ENCODE measurements around the gene N4BP2. TPM values are rescaled to one million over a fixed set of nuclear protein-coding genes. Genes with fewer than 3 reads are reported as not detected.

N4BP2 gene
- total and polyA plus RNA-seq, 2 of the 8 experiments (the other 6 are each of a cell fraction or from before 2014, with no cell fraction given) = 4.4 to 44.7 TPM

GRCh38 chr4:40046311-40046980, 10.2 kb upstream of the N4BP2 start (continued):
- TF ChIP-seq EP300 (IDR thresholded peaks at IDR 0.05; ENCODE audit: borderline replicate concordance in 1 of 2, low read depth in 2 of 2, low read length in 2 of 2) (no peak), MAFK (IDR thresholded peaks at IDR 0.05; ENCODE audit: low read depth, low read length) (no peak), CTBP2 (IDR thresholded peaks at IDR 0.05; ENCODE audit: borderline replicate concordance, insufficient read depth, insufficient read length, low read length) (no peak), SIRT6 (IDR thresholded peaks at IDR 0.05; ENCODE audit: low read length) (no peak)
- TF ChIP-seq, protein P1, sequence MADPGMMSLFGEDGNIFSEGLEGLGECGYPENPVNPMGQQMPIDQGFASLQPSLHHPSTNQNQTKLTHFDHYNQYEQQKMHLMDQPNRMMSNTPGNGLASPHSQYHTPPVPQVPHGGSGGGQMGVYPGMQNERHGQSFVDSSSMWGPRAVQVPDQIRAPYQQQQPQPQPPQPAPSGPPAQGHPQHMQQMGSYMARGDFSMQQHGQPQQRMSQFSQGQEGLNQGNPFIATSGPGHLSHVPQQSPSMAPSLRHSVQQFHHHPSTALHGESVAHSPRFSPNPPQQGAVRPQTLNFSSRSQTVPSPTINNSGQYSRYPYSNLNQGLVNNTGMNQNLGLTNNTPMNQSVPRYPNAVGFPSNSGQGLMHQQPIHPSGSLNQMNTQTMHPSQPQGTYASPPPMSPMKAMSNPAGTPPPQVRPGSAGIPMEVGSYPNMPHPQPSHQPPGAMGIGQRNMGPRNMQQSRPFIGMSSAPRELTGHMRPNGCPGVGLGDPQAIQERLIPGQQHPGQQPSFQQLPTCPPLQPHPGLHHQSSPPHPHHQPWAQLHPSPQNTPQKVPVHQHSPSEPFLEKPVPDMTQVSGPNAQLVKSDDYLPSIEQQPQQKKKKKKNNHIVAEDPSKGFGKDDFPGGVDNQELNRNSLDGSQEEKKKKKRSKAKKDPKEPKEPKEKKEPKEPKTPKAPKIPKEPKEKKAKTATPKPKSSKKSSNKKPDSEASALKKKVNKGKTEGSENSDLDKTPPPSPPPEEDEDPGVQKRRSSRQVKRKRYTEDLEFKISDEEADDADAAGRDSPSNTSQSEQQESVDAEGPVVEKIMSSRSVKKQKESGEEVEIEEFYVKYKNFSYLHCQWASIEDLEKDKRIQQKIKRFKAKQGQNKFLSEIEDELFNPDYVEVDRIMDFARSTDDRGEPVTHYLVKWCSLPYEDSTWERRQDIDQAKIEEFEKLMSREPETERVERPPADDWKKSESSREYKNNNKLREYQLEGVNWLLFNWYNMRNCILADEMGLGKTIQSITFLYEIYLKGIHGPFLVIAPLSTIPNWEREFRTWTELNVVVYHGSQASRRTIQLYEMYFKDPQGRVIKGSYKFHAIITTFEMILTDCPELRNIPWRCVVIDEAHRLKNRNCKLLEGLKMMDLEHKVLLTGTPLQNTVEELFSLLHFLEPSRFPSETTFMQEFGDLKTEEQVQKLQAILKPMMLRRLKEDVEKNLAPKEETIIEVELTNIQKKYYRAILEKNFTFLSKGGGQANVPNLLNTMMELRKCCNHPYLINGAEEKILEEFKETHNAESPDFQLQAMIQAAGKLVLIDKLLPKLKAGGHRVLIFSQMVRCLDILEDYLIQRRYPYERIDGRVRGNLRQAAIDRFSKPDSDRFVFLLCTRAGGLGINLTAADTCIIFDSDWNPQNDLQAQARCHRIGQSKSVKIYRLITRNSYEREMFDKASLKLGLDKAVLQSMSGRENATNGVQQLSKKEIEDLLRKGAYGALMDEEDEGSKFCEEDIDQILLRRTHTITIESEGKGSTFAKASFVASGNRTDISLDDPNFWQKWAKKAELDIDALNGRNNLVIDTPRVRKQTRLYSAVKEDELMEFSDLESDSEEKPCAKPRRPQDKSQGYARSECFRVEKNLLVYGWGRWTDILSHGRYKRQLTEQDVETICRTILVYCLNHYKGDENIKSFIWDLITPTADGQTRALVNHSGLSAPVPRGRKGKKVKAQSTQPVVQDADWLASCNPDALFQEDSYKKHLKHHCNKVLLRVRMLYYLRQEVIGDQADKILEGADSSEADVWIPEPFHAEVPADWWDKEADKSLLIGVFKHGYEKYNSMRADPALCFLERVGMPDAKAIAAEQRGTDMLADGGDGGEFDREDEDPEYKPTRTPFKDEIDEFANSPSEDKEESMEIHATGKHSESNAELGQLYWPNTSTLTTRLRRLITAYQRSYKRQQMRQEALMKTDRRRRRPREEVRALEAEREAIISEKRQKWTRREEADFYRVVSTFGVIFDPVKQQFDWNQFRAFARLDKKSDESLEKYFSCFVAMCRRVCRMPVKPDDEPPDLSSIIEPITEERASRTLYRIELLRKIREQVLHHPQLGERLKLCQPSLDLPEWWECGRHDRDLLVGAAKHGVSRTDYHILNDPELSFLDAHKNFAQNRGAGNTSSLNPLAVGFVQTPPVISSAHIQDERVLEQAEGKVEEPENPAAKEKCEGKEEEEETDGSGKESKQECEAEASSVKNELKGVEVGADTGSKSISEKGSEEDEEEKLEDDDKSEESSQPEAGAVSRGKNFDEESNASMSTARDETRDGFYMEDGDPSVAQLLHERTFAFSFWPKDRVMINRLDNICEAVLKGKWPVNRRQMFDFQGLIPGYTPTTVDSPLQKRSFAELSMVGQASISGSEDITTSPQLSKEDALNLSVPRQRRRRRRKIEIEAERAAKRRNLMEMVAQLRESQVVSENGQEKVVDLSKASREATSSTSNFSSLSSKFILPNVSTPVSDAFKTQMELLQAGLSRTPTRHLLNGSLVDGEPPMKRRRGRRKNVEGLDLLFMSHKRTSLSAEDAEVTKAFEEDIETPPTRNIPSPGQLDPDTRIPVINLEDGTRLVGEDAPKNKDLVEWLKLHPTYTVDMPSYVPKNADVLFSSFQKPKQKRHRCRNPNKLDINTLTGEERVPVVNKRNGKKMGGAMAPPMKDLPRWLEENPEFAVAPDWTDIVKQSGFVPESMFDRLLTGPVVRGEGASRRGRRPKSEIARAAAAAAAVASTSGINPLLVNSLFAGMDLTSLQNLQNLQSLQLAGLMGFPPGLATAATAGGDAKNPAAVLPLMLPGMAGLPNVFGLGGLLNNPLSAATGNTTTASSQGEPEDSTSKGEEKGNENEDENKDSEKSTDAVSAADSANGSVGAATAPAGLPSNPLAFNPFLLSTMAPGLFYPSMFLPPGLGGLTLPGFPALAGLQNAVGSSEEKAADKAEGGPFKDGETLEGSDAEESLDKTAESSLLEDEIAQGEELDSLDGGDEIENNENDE (IDR thresholded peaks at IDR 0.05; ENCODE audit: insufficient replicate concordance, low read length) = no peak
